GM19467 (cell line): ENCODE data around the gene TTC28.
"Not testable (repeated sequence)": the region's sequence is repeated elsewhere in the genome, so short reads cannot be mapped to it uniquely, and the experiment has no call there.

ENCODE experiments used
- ATAC-seq: cut with Tn5 transposase; IDR thresholded peaks from one replicate; pipeline ENCODE4 v1.9.1; 2021; ENCODE audit warnings: mild to moderate bottlenecking, moderate library complexity; ENCODE audit not compliant: unreplicated experiment

TTC28 gene

GRCh38 chr22:28678778-28679610 lies 646 bp downstream of the TTC28 start:
- not testable (repeated sequence) for ATAC-seq

- not testable (repeated sequence) for ATAC-seq
Observed at GRCh38 chr22:28678170-28678569, 1.5 kb downstream of the TTC28 start.

GRCh38 chr22:28674121-28674563 lies 5.5 kb downstream of the TTC28 start:
- peak; percentile 67 for ATAC-seq

- ATAC-seq, result no peak
Observed at GRCh38 chr22:28670756-28671155, 8.9 kb downstream of the TTC28 start.

GRCh38 chr22:28670161-28670560 lies 9.5 kb downstream of the TTC28 start:
- ATAC-seq, result no peak

GRCh38 chr22:28669387-28669786 lies 10.3 kb downstream of the TTC28 start:
- no peak for ATAC-seq

GRCh38 chr22:28663569-28663942 lies 16.1 kb downstream of the TTC28 start:
- not testable (repeated sequence) for ATAC-seq

GRCh38 chr22:28658448-28658847 lies 21.2 kb downstream of the TTC28 start:
- no peak for ATAC-seq

- no peak for ATAC-seq
Observed at GRCh38 chr22:28656181-28656580, 23.5 kb downstream of the TTC28 start.

GRCh38 chr22:28650463-28650862 lies 29.2 kb downstream of the TTC28 start:
- no peak for ATAC-seq

GRCh38 chr22:28648792-28649191 lies 30.8 kb downstream of the TTC28 start:
- no peak for ATAC-seq

GRCh38 chr22:28647216-28647615 lies 32.4 kb downstream of the TTC28 start:
- no peak for ATAC-seq

GRCh38 chr22:28639321-28639720 lies 40.3 kb downstream of the TTC28 start:
- no peak for ATAC-seq

- no peak for ATAC-seq
Observed at GRCh38 chr22:28637225-28637624, 42.4 kb downstream of the TTC28 start.

GRCh38 chr22:28630177-28630574 lies 49.5 kb downstream of the TTC28 start:
- no peak for ATAC-seq

GRCh38 chr22:28629420-28630176 lies 50.0 kb downstream of the TTC28 start:
- no peak for ATAC-seq

GRCh38 chr22:28628766-28629165 lies 50.9 kb downstream of the TTC28 start:
- no peak for ATAC-seq

GRCh38 chr22:28627791-28628190 lies 51.8 kb downstream of the TTC28 start:
- no peak for ATAC-seq

- no peak for ATAC-seq
Observed at GRCh38 chr22:28620244-28620922, 59.3 kb downstream of the TTC28 start.

- ATAC-seq, result no peak
Observed at GRCh38 chr22:28619236-28619635, 60.4 kb downstream of the TTC28 start.

GRCh38 chr22:28615423-28615822 lies 64.2 kb downstream of the TTC28 start:
- not testable (repeated sequence) for ATAC-seq
